HG03097 (cell line): ENCODE results near the gene NADSYN1.
"Not testable (repeated sequence)": the region's sequence is repeated elsewhere in the genome, so short reads cannot be mapped to it uniquely, and the experiment has no call there.

ENCODE experiments used
- ATAC-seq: cut with Tn5 transposase; IDR thresholded peaks from one replicate; pipeline ENCODE4 v1.9.1; 2021; ENCODE audit not compliant: unreplicated experiment, low FRiP score

The NADSYN1 gene

GRCh38 chr11:71518506-71519471 is 65.8 kb downstream of the NADSYN1 start:
- no peak for ATAC-seq

- no peak for ATAC-seq
These were observed 66.5 kb downstream of the NADSYN1 start for GRCh38 chr11:71519546-71519945.

DNA sequence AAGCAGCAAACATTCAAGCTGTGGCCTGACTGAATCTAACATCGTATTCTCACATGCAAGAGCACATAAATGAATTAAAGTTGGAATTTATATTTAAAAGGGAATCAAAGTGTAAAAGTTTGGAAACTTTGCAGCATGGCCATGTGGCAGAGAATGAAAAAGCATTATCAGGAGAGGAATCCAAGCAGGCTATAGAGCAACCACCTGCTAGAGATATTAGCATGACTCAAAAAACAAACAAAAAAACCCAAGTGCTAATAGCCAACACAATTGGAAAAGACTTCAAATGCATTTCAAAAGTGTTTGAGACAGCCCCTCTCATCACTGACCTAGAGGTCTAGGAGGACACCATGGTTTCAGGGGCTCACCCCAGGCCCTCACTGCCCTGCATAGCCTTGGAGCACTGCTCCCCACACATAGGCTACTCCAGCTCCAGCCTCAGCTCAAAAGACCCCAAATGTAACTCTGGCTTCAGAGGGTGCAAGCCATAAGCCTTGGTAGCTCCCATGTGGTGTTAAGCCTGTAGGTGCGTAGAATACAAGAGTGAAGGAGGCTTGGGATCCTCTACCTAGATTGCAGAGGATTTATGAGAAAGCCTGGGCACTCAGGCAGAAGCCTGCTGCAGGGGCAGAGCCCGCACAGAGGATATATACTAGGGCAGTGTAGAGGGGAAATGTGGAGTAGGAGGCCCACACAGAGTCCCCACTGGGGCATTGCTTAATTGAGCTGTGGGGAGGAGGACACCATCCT is 72.4 kb downstream of the NADSYN1 start:
- no peak for ATAC-seq

DNA sequence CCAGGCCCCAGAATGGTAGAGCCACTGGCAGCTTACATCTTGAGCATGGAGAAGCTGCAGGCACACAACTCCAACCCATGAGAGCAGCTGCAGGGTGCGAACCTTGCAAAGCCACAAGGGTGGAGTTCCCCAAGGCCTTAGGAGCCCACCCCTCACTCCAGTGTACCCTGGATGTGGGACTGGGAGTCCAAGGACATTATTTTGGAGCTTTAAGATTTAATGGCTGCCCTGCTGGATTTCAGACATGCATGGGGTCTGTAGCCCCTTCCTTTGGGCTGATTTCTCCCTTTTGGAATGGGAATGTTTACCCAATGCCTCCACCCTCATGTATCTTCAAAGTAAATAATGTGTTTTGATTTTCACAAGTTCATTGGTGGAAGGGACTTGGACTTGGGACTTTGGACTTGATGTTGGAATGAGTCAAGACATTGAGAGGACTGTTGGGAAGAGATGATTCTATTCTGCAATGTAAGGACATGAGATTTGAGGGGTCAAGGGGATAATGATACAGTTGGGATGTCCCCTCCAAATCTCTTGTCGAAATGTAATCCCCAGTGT is 73.0 kb downstream of the NADSYN1 start:
- no peak for ATAC-seq

DNA sequence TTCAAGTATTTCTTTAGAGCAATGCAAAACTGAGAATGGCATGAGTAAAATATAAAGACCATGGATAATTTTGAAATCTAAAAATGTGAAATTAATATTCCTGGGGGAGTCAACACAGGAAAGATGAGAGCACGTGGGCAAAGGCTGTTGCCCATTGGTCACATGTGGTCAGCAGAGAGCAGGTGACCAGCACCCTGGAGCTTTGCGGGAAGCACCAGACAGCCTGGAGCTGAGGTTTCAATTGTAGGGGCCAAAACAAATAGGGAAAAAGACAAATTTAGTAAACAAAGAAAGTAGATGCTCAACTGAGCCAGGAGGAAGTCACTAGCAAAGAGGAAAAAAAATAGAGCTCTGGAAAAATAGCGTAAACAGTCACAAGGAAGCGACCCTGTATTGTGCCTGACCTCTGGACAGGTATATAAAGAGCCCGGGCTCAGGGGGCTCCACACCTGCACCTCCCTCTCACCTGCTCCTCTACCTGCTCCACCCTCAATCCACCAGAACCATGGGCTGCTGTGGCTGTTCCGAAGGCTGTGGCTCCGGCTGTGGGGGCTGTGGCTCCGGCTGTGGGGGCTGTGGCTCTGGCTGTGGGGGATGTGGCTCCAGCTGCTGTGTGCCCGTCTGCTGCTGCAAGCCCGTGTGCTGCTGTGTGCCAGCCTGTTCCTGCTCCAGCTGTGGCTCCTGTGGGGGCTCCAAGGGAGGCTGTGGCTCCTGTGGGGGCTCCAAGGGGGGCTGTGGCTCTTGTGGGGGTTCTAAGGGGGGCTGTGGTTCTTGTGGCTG is 74.0 kb downstream of the NADSYN1 start, which contains the start of gene KRTAP5-7:
Gene KRTAP5-7, plus strand, starts transcription at position 472 of the 780 bp plus-strand sequence. Its CDS starts 34 bp downstream, at position 506.
- ATAC-seq: not testable (repeated sequence)

GRCh38 chr11:71527576-71528210 is 74.7 kb downstream of the NADSYN1 start:
- ATAC-seq: no peak

DNA sequence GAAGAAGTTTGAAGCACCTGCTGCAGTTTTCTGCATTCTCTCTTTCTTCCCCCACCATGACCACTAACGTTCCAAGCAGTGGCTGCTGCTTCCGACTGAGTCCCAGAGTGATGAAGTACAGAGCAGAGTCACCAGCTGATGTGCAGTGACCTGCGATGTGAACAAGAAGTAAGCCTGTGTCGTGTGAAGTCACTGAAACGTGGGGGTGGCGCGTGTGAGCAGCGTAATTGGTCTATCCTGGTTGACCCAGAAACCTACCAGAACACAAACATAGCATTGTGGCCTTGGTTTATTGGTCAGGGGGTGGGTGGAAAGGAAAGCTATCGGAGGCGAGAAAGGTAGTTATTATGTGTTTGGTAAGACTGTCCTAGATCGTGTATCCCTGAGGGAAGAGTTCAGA is 77.6 kb downstream of the NADSYN1 start:
- no peak for ATAC-seq

DNA sequence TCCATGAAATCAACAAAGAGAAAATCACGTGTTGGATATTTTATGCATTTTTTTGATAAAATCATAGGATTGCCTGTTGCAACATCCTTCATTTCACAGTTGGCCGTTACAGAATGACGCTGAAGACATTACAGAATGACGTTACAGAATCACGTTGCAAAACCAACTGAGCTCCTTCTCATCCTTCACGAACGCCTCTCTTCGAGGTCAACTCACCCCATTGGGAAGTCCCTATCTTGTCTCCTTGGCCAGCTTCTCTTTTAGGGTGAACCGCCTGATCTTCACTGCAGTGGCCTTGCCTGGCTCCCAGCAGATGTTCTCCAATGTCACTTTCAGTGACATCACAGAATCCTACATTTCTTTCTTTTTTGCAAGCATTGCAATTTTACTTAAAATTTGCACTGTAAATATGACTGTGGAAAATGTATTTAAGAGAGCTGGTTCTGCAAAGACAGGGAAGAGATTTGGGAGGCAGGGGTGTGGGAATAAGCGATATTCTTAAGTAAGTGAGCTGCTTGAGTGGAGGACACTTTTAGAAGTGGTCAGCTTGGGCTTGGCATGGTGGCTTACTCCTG is 79.1 kb downstream of the NADSYN1 start:
- ATAC-seq: no peak

DNA sequence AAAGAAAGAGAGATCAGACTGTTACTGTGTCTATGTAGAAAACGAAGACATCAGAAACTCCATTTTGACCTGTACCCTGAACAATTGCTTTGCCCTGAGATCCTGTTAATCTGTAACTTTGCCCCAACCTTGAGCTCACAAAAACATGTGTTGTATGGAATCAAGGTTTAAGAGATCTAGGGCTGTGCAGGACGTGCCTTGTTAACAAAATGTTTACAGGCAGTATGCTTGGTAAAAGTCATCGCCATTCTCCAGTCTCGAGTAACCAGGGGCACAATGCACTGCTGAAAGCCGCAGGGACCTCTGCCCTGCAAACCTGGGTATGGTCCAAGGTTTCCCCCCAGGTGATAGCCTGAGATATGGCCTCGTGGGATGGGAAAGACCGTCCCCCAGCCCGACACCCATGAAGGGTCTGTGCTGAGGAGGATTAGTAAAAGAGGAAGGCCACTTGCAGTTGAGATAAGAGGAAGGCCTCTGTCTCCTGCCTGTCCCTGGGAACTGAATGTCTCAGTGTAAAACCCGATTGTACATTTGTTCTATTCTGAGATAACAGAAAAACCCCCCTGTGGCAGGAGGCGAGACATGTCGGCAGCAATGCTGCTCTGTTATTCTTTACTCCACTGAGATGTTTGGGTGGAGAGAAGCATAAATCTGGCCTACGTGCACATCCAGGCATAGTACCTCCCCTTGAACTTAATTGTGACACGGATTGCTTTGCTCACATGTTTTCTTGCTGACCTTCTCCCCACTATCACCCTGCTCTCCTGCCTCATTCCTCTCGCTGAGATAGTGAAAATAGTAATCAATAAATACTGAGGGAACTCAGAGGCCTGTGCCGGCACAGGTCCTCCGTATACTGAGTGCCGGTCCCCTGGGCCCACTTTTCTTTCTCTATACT is 82.0 kb downstream of the NADSYN1 start:
- not testable (repeated sequence) for ATAC-seq

- no peak for ATAC-seq
These were observed 82.8 kb downstream of the NADSYN1 start for GRCh38 chr11:71535825-71536224.

DNA sequence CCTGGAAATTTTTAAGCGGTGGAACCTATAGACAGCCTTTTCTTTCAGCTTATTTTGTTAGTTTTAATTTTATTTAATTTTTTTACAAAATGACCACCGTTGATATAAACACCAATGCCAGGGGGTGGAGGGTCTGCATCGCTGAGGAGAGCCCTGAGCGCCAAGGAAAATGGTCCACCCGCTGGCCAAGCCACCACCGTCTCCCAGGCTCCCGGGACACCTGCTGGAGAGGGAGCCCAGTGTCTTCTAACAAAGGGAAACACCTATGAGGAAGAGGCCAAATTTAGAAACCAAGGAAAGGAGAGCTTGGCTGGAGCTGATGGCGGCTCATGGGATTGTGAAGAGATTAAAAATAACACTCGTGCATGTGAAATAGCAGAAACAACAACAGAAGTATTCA is 84.5 kb downstream of the NADSYN1 start:
- no peak for ATAC-seq

DNA sequence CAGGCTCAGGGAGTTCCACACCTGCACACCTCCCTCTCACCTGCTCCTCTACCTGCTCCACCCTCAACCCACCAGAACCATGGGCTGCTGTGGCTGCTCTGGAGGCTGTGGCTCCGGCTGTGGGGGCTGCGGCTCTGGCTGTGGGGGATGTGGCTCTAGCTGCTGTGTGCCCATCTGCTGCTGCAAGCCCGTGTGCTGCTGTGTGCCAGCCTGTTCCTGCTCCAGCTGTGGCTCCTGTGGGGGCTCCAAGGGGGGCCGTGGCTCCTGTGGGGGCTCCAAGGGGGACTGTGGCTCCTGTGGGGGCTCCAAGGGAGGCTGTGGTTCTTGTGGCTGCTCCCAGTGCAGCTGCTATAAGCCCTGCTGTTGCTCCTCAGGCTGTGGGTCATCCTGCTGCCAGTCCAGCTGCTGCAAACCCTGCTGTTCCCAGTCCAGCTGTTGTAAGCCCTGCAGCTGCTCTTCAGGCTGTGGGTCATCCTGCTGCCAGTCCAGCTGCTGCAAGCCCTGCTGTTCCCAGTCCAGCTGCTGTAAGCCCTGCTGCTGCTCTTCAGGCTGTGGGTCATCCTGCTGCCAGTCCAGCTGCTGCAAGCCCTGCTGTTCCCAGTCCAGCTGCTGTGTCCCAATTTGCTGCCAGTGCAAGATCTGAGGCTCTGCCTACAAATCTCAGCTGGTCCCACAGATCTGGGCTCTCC is 85.1 kb downstream of the NADSYN1 start, which contains the start of gene KRTAP5-8:
Gene KRTAP5-8, plus strand, starts transcription at position 49 of the 689 bp plus-strand sequence. Its CDS starts 31 bp downstream, at position 80.
- ATAC-seq: not testable (repeated sequence)

GRCh38 chr11:71538666-71538990 is 85.6 kb downstream of the NADSYN1 start:
- ATAC-seq: no peak

DNA sequence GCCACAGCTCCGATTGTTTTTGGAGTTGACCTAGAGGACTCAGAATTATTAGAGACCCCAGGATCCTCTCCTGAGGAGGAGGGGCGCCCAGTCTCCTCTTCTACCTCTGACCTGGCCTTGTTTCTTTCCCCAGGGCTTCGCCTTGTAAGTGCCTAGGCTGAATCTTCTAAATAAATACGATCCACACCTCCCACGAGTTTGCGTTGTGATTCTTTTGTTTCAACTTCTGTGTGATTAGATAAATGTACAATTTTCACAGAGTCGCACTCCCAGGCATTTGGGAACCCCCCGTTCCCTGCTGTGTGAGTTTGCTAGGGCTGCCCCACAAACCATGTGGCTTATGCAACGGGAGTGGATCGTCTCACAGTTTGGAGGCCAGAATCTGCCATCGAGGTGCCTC is 86.0 kb downstream of the NADSYN1 start:
- no peak for ATAC-seq

GRCh38 chr11:71539971-71540370 is 87.0 kb downstream of the NADSYN1 start:
- not testable (repeated sequence) for ATAC-seq

DNA sequence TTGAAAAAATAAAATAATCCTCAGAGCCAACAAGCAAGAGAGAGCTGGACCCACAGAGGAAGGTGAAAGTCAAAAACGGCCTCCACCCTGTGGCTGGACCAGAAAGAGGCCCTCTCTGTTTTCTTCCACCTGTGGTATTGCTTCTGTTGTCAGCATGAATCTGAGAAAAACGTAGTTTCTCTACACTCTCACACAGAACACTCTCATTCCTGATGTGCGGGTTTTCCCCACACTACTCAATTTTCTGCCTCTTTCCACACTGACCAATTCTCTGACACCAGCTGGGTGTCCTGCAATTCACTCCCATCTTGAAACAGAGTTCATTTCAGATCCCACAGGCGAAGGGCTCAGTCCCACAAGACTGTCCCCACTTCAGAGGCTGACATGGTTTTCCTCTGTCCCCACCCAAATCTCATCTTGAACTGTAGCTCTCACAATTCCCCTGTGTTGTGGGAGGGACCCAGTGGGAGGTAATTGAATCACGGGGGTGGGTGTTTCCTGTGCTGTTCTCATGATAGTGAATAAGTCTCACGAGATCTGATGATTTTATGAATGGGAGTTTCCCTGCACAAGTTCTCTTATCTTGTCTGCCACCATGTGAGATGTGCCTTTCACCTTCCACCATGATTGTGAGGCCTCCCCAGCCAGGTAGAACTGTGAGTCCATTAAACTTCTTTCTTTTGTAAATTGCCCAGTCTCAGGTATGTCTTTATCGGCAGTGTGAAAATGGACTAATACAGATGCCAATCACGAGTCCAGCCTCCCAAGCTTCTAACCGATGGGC is 87.7 kb downstream of the NADSYN1 start:
- not testable (repeated sequence) for ATAC-seq

- ATAC-seq: no peak
These were observed 89.4 kb downstream of the NADSYN1 start for GRCh38 chr11:71542382-71542781.
